ENCODE measurements around the gene AMPH. TPM values are rescaled to one million over a fixed set of nuclear protein-coding genes. Genes with fewer than 3 reads are reported as not detected.

The AMPH gene
- total RNA-seq, 1 donor from 2014 or later, result 0.25 TPM

- no peaks in the 10 kb centered on the region for H3K27me3 ChIP-seq (ENCODE audit: control insufficient read depth, insufficient read depth, low read length)
- no peaks in the 10 kb centered on the region for H3K36me3 ChIP-seq (ENCODE audit: control insufficient read depth, insufficient read depth, low read length)
- no peak for TF ChIP-seq CTCF (IDR thresholded peaks at IDR 0.05; ENCODE audit: insufficient read depth, low read length, poor library complexity, severe bottlenecking)
- H3K4me3 ChIP-seq (ENCODE audit: low read depth, low read length), result no peak overlapping the region
- no peak for DNase-seq (ENCODE audit: low read depth)
Measured at GRCh38 chr7:38512704-38513103, 118.5 kb downstream of the AMPH start.

- DNase-seq (ENCODE audit: low read depth), result no peak
- no peak overlapping the region for H3K4me3 ChIP-seq (ENCODE audit: low read depth, low read length)
- H3K36me3 ChIP-seq (ENCODE audit: control insufficient read depth, insufficient read depth, low read length), result no peaks in the 10 kb centered on the region
- H3K27me3 ChIP-seq (ENCODE audit: control insufficient read depth, insufficient read depth, low read length), result no peaks in the 10 kb centered on the region
- TF ChIP-seq CTCF (IDR thresholded peaks at IDR 0.05; ENCODE audit: insufficient read depth, low read length, poor library complexity, severe bottlenecking), result no peak
Measured at GRCh38 chr7:38512291-38512690, 118.9 kb downstream of the AMPH start.

DNA sequence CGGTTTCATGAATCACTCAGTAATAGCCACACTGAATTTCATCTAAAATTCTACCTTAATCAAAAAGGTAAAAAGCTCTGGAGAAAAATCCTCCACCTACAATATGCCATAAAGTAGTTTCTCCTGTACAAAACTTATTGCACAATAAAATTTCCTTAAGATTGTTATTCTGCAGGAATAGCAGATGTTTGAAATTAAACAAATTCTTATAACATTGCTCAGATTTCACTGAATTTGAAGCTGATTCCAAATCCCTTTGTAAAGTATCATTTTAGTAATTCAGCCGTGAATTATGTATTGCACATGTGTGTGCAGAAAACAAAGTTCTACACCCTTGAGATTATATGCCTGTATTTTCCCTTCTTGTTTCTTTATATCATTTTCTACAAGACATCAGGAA, 123.8 kb downstream of the AMPH start:
- DNase-seq (ENCODE audit: low read depth), result no peak
- no peaks in the 10 kb centered on the region for H3K36me3 ChIP-seq (ENCODE audit: control insufficient read depth, insufficient read depth, low read length)
- no peak overlapping the region for H3K4me3 ChIP-seq (ENCODE audit: low read depth, low read length)
- H3K27me3 ChIP-seq (ENCODE audit: control insufficient read depth, insufficient read depth, low read length), result no peaks in the 10 kb centered on the region
- TF ChIP-seq CTCF (IDR thresholded peaks at IDR 0.05; ENCODE audit: insufficient read depth, low read length, poor library complexity, severe bottlenecking), result no peak

DNA sequence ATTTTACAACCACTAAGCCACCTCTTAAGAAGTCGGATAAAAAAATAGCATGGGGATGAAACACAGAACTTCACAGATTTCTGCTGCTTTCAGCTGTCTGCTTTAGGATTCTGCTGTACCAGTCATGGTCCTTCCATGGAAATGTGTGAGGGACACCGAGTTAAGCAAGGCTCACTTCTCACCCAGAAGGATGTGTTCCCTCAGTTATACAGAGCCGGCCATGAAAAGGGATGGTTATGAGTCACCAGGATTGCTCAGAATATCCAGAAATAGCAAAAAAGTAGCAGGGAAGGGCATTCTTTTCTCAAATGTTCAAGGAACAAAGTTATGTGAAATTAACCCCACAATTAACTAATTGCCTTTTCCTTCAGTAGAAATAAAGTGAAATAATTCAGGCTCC, 124.4 kb downstream of the AMPH start:
- H3K27me3 ChIP-seq (ENCODE audit: control insufficient read depth, insufficient read depth, low read length), result no peaks in the 10 kb centered on the region
- no peak for TF ChIP-seq CTCF (IDR thresholded peaks at IDR 0.05; ENCODE audit: insufficient read depth, low read length, poor library complexity, severe bottlenecking)
- H3K4me3 ChIP-seq (ENCODE audit: low read depth, low read length), result no peak overlapping the region
- no peak for DNase-seq (ENCODE audit: low read depth)
- no peaks in the 10 kb centered on the region for H3K36me3 ChIP-seq (ENCODE audit: control insufficient read depth, insufficient read depth, low read length)

GRCh38 chr7:38506004-38506403, 125.2 kb downstream of the AMPH start:
- no peak for DNase-seq (ENCODE audit: low read depth)
- TF ChIP-seq CTCF (IDR thresholded peaks at IDR 0.05; ENCODE audit: insufficient read depth, low read length, poor library complexity, severe bottlenecking), result no peak
- Histone ChIP-seq H3K4me3 (ENCODE audit: low read depth, low read length) (no peak overlapping the region), H3K36me3 (ENCODE audit: control insufficient read depth, insufficient read depth, low read length) (no peaks in the 10 kb centered on the region), H3K27me3 (ENCODE audit: control insufficient read depth, insufficient read depth, low read length) (no peaks in the 10 kb centered on the region)

GRCh38 chr7:38504684-38505083, 126.5 kb downstream of the AMPH start:
- no peaks in the 10 kb centered on the region for H3K27me3 ChIP-seq (ENCODE audit: control insufficient read depth, insufficient read depth, low read length)
- TF ChIP-seq CTCF (IDR thresholded peaks at IDR 0.05; ENCODE audit: insufficient read depth, low read length, poor library complexity, severe bottlenecking), result no peak
- no peak for DNase-seq (ENCODE audit: low read depth)
- H3K4me3 ChIP-seq (ENCODE audit: low read depth, low read length), result no peak overlapping the region
- H3K36me3 ChIP-seq (ENCODE audit: control insufficient read depth, insufficient read depth, low read length), result no peaks in the 10 kb centered on the region

Data from kidney epithelial cell (primary cell).